Colon (tissue), 2 donors: ENCODE results near the gene NDC1.

Experiments
- FAIRE-seq: peaks from 2 replicates; lab custom pipeline; 2012; peaks lifted over from hg19 to GRCh38; lab: Jason Lieb, UNC
- donor health status: control.
- donor health status: control.

NDC1 gene

DNA sequence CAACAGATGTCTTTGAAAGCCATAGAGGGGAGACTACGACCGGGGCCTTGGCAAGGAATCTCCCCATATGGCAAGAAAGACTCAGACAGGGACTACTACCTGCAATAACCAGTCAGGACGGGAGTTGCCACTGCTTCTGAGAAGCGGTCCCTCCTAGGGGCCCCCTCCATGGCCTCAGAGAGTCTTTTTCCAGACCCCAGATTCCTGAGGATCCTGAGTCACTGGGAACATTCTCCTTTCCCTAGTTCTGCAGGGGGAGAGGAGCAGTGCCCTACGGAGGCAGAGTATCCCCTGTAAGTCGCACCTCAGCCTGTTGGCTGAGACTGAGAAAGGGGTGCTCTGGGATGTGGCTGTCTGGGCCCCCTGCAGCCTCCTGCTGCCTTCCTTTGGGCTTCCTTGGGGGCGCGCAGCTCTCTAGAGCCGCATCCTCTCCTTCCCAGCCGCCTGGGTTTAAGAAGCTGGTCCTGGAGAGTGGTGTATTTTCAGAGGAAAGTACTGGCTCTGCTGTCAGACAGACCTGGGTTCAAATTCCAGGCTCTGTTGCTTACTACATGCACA is 107.0 kb downstream of the NDC1 start:
- FAIRE-seq, result no peak

DNA sequence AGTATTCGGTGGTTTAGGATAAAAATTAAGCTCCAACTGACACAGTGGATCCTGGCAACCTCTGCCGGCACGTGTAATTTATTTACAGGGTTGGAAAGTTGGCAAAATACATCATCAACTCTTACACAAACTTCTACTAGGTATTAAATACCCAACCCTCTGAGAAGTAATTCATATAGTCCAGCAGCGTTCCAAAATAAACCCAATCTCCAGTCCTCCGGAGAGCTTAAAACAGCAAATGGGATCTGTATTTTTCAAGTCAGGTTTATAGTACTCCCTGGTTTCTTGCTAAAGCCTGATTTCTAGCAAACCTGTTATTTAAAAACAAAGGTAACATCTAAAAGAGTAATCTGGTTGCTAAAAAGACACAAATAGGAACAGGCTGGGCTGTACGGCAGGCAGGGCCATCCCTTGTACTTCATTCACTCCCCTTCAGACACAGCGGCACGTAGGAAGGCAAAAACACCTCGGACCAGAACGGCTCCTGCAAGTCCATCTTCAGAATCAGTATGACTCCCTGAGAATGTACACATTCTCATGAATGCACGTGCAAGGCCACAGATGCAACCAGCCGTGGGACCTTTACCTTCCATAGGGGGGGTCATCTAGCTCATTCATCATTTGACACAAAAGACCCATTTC is 107.8 kb downstream of the NDC1 start:
- FAIRE-seq, result no peak

DNA sequence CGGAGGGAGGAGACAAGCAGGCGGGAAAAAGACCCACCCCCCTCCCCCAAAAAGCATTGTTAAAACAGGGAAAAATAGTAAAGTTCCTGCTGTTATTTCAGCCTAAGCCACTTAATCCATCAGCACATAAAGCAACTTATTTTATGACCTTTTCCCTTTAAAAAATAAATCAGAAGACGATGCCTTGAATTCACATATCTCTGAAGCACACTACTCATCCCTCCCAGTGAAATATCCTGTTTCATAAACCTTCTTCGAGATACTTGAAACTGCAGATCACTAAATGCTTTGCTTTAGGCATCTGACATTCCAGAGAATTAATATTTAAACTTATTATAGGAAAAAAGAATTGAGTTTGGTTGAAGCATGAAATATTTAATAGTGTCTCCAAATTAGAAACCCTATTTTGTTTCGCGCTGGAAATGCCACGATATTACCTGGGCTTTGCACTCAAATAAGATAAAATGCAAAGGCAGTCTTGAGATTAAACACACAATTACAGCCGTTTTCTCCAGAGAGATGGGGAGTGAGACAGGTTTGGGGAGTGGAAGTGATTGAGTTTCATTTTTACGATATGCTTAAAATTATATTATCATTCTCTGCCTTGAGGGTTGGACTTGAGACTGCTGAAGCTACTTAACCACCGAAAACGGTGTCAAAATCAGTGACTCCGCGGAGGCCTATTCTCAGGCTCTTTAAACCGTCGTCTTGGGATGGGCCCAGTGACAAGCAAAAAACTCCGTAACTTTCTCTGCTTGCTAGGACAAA is 108.5 kb downstream of the NDC1 start:
- no peak for FAIRE-seq

DNA sequence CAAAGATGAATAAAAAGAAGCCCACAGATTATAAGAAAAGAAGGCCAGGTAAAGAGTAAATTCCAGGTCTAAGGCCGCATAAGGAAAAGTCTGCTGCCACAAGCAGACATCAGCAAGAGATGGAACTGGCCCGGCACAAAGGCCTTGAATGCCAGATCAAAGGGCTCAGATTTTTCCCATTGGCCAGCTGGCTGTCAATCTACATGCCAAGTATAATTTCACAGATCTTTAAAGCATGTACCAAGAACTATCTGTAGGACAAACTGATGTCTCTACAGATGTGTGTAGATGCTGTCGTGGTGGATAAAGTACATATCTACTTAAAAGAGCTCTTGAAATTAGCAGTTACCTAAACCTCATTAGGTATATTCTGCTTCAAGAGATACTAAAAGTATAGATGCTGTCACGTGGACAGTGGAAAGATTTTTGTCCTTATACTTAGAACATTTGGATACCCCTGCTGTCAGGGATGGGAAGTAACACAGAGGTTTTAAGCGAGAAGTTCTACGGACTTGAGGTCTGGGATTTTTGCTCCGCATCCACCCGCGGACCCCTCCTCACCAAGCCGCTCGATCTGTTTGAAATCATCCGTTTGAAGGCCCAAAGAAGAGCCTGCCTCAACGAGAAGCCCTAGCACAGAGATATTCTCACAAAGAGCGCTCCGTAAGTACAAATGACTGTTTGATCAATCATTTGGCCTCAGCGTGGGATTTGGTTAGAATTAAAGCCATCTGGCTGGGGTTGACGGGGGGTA is 109.2 kb downstream of the NDC1 start:
- FAIRE-seq, result no peak

DNA sequence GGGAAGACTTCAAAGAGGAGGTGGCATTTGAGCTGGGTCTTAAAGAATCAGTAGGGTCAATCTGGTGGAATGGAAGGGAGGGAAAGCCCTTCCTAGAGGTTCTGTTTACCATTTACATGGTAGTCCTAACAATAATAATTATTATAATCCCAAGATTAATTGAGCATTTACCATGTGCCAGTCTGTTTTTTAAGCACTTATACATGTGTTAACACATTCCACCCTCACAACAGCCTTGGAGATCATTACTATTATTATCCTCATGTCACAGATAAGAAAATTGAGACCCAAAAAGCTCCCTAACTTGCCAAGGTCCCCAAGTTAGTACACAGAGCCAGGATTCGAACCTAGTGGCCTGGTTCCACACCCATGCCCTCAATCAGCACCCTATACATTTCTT is 109.9 kb downstream of the NDC1 start:
- FAIRE-seq, result no peak

DNA sequence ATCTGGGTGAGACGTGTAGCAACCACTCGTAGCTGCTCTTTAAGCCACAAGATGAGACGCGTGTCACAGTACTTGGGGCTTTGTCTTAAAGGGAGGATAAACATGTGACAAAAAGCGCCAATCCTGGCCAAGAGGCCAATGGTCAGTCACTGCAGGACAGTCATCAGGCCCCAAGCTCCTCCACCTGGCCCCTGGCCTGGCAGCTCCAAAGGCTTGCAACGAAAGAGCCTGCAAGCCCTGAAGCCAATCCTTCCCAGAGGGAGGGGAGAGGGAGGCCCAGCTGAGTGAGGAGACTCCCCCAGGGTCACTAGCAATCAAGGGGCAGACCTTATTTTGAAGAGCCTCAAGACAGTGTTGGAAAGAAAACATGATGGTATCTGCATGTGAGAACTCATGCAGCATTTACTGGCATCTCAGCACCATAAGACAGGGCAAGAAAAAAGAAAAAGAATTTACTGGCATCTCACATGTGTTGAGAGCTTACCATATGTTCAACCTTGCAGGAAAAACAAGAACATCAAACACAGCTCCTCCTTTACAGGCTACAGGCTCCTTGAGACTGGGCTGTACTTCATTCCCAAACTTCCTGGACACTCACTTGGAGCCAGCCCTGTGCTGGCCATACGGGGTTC is 110.5 kb downstream of the NDC1 start:
- FAIRE-seq, result no peak

DNA sequence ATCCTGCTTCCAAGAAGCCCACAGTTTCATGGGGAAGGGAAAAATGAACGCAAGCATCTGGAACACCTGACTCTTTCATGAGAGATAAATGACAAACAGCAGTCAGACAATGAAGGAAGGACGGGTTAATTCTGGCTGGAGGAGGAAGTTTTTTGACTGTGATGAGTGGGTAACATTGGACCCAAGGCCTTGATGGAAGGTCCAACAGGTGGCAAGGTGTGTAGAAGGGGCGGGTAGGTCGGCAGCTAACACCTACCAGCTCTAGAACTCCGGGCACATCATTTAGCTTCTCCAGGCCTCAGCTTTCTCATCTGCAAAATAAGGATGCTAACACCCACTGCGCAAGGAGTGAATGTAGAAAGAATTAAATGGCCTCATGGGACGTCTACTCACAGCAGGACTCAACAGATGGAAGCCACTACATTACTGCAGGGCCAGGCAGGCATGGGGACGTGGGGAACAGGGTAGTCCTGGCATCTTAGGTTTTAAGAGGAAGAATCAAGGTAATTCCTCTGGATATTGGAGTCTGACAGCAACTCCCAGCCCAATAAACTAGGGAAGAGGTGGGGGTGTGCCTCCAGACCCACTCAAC is 112.0 kb downstream of the NDC1 start:
- FAIRE-seq, result no peak

DNA sequence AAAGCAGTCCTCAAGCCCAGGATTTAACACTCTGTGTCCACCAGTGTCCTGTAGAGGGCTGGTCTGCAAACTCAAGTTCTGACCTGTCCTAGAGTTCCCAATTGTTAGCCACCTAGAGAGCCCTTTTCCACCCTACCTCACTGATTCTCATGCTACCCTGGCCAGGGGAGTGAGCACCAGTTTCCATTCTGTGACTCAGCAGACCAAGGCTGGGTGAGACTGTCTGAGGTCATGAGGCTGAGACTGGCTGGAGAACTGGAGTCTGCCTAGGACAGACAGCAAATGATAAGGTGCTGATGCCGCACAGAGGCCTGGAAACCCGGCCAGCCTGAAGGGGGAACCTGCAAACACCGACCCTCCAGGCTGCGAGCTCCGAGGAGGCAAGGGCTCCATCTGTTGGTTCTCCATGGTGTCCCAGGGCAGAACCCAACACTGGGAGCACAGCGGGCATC is 112.8 kb downstream of the NDC1 start:
- no peak for FAIRE-seq

DNA sequence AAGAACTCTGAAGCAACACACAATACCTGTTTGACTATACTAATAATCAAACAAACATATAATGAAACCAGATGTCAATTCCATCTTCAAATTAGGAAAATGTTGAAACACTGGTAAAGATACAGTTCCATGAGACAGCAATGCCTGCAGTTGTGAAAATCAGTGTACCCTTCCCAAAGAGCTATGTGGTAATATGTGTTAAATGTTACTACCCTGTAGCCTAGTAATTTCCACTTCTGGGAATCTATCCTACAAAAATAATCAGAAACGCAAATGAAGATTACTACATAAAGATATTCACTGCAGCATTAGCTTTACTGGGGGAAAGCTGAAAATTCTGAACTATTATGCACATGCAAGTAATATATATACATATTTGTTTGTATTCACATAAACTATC is 116.1 kb downstream of the NDC1 start:
- no peak for FAIRE-seq

DNA sequence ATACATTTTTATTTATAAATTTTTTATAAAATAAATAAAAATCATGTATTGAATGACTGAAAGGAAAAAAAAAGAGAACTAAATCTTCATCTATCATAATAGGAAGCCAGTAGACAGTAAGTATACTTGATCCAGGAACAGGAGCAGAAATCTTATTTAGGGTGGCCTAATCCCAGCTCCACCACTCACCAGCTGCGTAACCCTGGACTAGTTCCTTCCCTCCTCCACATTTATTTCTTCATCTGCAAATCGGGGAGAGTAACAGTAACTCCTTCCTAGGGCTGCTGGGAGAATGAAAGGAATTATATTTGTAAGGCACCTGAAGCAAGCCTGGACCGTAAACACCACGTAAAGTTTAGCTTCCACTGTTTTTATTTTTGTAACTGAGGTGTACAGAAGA is 117.0 kb downstream of the NDC1 start:
- FAIRE-seq, result no peak

DNA sequence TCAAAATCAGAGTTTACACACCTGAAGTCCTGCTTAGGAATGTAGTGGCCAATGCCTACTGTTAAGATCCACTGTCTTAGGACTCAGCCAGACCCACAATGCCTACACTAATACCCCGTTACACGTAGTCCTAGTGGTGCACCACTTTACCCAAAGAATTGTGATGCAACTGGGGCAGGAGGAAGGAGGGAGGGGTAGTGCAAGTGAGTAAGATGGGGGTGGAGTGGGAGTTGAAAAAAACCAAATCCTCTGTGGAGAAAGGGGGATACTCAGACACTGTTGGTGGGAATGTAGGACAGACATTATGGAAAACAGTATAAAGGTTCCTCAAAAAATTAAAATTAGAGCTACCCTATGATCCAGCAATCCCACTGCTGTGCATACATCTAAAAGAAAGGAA is 118.6 kb downstream of the NDC1 start:
- no peak for FAIRE-seq

DNA sequence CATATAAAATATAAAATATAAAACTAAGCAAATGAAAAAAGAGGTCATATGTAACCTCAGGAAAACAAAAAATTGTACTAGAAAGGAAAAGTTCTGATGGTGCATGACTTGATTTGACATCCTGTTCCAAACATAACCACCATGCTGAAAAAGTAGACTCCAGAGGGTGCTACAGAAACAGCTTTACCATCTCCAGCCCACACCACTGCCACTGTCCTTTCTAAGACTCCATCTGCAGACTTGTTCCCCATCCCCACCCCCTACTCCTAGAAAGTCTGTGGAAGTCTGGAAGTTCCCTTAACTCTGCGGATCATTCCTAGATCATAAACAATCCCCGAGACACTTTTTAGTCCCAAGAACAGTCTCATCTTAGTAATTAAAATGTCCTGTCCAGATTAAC is 119.7 kb downstream of the NDC1 start:
- FAIRE-seq, result no peak

DNA sequence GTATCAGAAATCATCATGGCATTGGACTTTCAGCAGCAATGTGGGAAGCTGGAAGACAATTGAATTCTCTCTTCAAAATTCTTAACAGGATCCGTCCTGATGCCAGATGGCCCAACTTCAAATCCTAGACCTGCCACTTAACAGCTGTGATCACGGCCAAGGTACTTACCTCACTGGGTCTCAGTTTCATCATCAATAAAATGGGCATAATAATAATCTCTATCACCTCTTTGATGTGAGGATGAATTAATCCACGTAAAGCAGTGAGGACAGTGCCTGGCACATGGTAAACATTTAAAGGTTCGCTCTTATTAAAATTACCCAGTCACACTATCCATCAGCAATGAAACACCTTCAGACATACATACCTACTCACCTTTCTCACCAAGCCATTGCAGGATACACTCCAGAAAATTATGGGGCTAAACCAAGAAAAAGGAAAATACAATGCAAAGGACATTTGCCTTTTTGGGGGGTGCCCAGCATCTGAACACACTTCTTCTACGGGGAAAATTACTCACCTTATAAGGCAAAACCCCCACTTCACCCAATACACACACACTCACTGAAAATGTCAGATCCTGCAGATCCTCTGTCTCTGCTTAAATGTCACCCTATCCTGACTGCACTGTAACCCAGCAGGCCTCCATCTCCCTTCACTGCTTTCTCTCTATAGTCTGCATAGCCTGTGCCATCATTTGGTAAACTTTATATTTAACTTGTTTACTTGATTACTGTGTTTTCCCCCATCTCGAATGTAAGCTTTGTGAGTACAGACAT is 120.9 kb downstream of the NDC1 start:
- FAIRE-seq, result no peak

DNA sequence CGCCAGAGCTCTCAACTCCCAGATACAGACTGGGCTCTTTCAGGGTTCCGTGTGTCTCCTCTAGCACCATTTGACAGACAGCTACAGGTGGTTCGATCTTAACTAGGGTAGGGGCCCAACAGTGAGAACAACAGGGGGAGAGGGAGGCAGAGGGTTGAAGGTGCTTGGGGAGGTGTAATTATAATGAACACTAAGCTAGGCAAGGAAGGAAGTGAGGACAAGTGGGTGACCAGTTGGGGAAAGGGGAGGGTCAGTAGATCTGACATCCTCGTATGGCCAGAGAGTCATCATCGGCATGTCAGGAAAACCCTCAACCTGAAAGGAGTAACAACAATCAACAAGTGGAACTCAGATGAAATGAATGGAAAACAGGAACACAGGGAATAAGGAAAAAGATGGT is 121.9 kb downstream of the NDC1 start:
- no peak for FAIRE-seq

DNA sequence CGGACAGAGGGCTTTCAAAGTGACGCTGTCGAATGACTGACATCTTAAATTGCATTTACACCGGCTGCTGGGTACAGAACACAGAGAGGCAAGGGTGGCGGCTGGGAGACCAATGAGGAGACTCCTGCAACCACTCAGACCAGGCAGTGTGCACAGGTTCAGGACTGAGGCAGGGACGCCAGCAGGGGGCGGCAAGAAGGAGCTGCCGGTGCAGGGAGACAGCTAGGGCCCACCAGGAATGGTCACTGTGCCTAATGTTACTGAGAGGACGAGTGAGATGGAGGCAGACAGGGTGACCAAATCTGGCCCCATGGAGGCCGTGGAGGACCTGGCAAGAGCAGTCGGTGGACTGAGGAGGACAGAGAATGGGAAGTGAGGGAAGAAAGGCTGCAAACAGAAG is 122.6 kb downstream of the NDC1 start:
- FAIRE-seq, result no peak
